ENCODE measurements around the gene LGI1.

LGI1 gene

DNA sequence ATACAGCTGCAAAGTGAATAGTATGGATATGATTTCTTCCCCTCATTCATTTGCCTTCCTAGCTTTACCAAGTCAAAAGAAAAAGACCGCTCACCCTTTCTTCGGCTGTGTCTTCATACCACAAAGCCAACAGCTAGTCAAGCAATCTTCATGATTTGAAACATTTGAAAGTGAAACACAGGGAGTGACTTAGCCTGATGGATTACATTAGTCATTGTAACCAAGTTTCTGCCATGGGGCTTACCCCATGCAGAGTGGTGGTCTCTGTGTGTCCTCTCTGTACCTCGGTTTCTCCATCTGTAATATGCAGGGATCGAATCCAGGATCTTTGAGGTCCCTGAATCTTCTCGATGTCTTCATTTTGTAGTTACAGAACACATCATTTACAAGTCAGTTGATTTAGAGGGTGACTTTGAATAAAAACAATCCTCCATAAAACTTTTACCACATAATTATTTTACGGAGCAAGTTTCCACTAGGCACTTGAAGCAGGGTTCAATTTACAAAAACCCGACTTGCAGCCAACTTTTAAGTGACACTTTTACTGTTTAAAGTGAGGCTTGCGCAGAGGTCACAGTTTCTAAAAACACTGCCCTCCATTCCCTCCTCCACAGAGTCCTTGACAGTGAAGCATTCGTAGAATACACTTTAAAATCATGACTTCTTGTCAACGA lies 2.2 kb upstream of the LGI1 start:
- DNase-seq (ENCODE audit: low read depth) = no peak

DNA sequence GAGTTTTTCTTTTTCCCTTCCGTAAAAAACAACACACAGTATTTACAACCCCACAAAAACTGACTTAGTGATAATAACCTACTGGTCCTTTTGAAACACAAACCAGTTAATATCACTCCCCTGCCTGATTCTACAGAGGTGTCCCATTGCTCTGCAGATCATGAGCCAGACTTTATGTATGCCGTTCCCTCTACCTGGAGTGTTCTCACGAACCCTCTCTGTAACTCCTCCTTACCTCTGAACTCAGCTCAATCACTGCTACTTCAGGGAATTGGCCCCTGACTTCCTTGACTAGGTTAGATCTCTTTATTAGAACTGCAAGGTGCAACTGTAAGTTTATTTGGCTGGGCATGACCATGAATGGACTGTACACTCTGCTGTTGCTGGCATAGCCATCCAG lies 1.6 kb upstream of the LGI1 start:
- no peak for DNase-seq (ENCODE audit: low read depth)

DNA sequence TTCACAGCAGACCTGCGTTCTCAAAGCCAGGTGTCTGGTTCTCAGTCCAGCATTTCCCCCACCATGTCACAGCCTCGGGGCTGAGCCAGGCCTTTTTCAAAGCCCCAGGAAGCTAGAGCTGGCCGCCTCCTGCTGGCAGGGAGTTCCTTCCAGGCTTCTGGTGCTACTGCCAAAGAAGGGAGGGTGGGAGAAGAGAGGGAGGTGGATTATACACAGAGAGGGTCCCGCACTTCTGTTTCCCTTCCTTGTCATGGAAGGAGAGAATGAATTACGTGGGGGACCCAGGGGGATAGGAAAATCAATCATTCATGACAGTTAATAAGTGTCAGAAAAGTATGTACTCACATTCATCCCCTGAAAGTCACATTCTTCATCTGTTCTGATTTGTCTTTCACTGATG lies 600 bp upstream of the LGI1 start:
- DNase-seq (ENCODE audit: low read depth) = no peak

DNA sequence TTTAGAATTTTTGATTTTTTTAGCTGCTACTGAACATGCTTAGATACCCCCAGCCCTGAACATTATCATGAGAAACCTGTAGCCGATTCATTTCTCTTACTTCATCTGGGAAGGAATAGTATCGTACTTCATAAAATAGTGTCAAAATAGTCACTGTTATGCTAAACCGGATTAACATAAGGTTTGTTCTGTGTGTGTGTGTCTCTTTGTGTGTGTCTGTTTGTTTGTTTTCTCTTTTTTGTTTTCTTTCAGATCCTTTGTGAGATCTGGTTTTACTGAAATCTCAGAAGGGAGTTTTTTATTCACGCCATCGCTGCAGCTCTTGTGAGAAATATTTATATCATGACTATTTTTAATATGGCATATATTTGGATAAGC lies 761 bp downstream of the LGI1 start:
- no peak for DNase-seq (ENCODE audit: low read depth)

DNA sequence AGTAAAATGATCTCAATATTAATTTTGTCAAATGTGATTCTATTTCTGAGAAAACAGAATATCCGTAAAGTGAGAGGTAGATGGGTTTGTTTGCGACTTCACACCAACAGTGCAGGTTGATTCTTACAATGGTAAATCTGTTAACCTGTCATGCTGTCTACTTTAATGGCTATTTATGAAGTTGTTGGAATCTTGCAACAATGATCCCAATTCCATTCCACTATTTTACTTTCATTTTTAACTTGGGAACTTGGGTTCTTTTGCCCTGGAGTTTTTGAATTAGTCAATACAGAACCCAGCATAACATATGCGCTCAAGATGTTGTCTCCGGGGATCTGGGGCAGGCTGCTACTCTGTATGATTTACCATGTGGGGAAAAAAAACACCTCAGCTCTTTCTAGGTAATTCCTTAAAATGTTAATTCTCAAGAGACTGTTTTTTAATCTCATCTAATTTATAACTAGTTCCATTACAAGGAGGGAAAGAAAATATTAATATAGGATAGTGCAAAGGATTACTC lies 1.2 kb downstream of the LGI1 start:
- no peak for DNase-seq (ENCODE audit: low read depth)

DNA sequence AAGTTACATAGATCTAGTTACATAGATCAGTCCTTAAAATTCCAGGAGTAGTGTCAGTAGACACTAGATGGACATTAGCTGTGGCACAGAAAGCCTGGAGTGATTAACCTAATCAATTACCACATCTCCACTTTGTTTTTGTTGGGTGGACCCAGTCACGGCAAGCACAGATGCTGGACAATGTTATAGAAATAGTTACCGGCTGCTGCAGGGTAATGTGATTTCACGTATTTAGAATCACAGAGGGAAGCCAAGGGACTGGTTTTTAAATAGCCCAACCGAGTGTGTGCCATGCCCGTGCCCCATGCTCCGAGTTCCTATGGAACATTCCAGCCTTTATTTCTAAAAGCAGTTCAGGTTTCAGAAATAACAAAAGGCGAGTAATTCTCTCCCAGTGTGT lies 2.8 kb downstream of the LGI1 start:
- DNase-seq (ENCODE audit: low read depth) = no peak

DNA sequence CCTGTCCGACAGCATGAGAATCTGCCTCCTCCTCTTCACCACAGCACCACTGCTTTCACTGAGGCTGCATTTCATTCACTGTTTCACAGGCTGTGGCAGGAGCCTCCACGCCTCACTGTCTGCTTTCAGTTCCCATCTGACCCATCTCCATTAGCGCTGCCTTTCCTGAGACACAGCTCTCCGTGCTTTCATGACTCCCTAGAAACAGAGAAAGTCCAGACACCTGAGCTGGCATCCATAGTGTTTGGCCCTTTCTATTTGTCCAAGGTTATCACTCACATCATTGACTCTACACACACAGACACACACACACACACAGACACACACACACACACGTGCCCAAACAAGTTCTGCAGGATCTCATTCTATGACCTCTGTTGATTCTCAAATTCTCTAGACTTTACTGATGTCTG lies 5.2 kb downstream of the LGI1 start:
- no peak for DNase-seq (ENCODE audit: low read depth)

DNA sequence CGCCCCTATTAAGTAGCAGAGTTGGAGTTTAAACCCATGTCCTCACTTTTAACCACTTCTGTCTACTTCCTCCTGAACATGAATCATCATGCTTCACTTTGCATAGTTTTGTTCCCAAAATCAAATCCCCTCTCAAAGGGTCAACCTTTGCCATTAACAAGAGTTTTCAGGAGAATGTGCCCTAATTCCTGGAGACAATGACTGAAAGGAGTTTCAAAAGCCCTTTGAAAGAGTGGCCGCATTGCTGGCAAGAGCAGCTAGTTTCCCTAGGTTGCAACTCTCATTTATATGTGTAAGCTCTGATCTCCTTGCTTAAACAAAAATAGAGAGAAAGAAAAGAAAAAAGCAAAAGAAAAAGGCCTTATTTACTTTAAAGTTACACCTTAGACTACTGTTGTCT lies 9.2 kb downstream of the LGI1 start:
- no peak for DNase-seq (ENCODE audit: low read depth)

DNA sequence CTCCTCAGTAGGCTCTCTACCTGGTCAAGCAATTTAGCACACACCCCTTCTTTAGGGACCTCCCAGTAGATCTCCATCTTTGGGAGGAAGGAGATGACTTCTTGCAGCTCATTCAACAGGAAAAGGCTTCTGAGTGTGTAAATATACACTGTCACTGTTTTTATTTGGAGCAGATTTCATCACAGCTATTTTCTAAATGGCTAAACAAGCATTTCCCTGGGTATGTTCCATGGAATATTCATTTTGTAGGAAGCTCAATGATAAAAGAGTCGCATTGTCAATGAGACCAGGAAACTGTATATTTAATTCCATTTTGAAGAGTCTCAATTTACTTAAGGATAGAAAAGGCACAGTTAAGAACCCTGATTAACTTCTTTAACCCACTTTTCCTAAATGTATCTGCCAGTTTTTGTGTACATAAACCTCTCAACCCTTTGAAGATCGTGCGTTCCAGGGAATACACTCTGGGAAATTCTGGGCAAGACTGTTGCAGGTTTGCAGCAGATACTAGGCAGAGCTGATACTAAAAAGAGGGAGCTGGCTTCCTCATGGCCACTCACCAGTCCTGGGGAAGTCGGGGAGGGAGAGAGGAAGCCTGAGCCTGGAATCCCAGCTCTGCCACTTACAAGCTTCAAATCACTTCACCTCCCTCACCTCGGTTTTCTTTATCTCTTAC lies 10.1 kb downstream of the LGI1 start:
- no peak for DNase-seq (ENCODE audit: low read depth)

DNA sequence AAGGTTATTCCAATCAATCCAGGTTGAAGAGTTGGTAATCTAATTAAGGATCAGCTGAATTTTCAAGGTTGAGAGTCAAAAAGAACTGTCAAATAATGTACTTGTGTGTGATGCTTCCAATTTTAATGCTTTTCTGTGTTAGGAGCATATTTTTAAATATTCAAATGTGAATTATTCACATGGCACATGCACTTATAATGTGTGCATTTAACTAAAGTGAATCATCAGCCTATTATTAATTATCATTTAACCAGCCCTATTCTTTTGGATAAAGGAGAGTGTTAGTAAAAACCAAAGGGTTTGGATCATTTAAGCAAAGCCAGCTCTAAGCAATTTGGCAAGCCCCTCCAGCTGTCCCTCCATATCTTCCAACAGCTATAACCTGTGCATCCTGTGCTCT lies 11.2 kb downstream of the LGI1 start:
- no peak for DNase-seq (ENCODE audit: low read depth)

DNA sequence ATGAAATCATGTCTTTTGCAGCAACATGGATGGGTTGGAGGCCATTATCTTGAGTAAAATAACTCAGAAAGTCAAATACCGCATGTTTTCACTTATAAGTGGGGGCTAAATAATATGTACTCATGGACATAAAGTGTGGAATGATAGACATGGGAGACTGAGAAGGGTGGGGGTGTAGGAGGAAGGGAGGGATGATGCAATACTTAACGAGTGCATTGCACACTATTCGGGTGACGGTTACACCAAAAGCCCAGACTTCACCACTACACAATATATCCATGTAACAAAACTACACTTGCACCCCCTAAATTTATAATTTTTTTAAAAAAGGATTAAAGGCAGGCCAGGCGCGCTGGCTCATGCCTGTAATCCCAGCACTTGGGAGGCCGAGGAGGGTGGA lies 13.6 kb downstream of the LGI1 start:
- no peak for DNase-seq (ENCODE audit: low read depth)

DNA sequence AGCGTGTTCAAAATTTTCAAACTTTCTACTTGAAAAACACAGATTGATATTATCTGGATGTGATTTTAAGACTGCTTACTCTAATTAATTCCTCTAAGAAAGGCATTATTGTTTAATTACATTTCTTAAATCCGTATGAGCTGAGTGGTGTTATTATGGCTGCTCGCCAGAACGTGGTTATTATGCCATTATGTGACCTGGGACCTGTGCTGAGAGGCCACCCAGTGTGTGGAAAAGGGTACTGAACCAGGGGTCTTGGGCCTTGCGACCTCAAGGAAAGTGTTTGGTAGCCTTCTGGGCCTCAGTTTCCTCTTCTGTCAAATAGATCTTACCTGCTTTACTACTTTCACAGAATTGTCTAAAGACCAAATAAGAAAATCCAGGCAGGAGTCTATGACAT lies 15.4 kb downstream of the LGI1 start:
- DNase-seq (ENCODE audit: low read depth) = no peak

DNA sequence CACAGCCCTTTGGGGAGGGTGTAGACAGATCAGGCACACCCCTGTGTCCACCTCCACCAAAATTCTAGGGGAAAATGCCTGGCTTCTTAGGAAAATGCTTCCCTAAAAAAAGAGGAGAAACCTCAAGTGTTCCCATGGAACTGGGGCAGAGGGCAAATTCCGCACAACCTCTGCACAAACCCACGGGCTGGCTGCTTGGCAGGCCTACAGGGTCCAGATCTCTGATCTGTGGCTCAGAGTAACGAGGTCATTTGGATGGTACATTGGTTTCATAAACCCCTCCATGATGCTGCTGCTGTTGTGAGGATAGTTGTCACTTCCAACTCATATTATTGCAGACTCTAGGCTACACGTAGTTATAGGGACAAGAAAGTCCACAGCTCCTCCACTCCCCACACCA lies 16.0 kb downstream of the LGI1 start:
- DNase-seq (ENCODE audit: low read depth) = no peak

DNA sequence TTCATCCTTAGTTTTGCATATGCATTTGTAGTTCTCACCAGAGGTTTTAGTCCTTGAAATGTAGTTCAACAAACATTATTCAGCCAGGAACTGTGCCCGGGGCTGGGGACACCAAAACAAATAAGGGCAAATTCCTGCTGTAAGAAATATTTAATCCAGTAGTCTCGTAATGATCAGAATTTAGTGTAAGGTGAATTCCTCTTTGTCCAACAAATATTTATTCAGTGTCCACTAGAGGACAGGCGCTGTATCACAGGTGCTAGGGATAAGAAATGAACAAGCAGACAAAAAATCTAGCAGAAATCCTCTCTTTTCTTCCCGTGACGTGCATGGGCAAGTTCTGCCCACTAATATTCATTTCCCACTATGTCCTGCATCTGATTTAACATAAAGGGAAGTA lies 17.6 kb downstream of the LGI1 start:
- no peak for DNase-seq (ENCODE audit: low read depth)

DNA sequence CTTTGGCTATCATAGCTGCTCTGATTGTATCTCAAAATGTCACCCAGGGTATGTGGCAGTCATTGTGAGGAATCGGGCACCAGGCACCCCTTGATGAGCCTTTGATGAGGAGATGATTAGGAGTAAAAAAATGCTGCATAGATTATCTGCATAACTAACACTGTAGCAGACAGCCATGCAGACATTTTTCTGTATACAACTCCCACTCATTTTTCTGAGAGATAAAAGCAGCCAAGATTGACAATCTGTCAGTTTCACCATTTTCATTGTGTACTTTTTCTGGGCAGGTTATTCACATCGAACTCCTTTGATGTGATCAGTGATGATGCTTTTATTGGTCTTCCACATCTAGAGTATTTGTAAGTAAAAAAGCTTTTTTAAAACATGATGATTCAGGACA lies 19.4 kb downstream of the LGI1 start:
- DNase-seq (ENCODE audit: low read depth) = no peak

DNA sequence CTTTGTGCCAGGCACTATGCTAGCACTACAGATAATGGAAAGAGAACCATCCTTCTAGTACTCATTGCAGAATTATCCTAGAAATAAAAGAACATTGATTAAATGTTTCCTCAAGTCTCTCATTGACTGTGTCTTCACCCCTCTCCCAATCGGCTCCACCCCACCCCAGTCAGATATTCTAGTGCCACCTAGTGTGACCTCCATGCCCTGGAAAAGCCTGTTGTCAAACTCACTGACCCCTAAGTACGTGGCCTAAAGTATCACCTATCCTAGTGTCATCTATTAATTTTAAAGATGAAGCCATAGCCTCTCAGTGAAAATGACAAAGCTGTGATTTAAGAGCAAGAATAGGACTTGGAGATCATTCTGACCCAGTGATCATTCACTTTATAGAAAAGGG lies 26.3 kb downstream of the LGI1 start:
- no peak for DNase-seq (ENCODE audit: low read depth)

DNA sequence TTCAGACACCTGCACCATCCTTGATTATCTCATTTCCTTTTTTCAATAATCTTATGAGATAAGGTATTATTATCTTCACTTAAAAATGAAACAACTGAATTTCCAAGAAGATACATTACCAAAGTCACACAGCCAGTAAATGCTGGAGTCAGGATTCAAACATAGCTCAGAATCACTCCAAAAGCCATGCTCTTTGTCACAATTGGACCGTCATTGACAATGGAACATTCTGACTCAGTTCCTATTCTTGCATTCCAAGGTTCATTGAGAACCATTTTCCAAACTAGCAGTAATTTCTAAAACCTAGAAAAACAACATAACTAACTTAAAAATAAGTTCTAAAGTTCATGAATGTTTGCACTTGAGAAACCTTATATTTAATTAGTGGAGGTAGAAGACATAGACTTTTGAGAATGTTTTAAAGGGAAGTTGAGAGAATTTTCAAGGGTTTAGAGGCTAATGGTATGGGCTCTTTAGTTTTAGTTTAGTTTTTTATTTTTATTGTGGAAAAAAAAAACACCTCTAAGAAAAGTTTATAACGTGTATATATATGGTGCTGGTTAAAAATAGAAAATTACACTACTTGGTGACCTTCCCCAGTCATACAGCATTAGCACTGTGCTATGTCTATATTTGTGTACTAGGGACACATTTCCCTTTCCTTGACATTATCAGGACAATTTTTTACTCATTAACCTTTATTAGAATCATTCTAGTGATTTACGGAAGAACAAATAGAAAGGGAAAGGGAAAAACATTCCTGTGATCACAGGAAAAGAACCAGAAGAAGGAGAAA lies 30.9 kb downstream of the LGI1 start:
- no peak for DNase-seq (ENCODE audit: low read depth)

DNA sequence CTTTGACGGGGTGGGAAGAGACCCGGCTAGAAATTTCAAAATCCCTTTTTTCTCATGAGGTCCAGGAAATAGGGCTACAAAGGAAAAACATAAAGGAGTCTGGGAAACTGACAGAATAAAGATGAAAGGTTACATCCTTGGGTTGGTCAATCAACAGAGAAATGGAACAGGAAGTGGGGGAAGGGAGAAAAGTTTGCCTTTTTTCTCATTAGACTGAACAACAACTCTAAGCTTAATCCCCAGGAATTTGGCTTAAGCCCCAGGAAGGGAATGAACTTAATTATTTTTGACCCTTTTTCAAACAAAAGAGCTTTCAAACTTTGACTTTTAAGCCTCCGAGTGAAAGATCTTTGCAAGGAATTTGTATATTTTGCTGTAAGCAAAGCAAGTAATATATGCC lies 32.7 kb downstream of the LGI1 start:
- DNase-seq (ENCODE audit: low read depth) = no peak

DNA sequence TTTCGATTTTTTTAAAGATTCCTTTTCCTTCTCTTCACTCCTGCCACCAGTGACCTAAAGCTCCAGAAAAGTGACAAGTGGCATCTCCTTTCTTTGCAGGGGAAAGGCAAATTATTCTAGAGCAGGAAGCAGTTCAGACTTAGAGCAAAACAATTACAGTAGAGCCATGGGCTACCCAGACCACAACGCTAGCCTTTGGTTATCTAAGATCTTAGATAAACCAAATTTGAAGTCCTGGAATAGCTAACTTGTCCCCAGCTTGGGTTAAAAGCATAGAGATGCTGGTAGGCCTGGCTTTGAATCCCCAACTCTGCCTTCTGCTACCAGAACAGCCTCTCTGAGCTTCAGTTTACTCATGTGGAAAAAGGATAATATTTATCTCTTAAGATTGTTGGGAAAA lies 38.4 kb downstream of the LGI1 start:
- DNase-seq (ENCODE audit: low read depth) = no peak

DNA sequence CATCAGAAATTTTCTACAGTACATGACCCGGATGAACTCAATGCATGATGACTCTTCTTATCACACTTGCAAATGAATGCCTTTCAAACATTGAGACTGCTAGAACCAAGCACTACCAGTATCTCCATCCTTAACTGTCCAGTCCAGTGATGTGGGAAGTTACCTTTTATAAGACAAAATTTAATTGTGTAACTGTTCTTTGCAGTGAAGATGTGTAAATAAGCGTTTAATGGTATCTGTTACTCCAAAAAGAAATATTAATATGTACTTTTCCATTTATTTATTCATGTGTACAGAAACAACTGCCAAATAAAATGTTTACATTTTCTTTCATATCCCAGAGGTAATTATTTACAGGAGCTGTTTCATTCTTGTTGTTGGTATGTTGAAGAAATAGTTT lies 40.1 kb downstream of the LGI1 start:
- no peak for DNase-seq (ENCODE audit: low read depth)

DNA sequence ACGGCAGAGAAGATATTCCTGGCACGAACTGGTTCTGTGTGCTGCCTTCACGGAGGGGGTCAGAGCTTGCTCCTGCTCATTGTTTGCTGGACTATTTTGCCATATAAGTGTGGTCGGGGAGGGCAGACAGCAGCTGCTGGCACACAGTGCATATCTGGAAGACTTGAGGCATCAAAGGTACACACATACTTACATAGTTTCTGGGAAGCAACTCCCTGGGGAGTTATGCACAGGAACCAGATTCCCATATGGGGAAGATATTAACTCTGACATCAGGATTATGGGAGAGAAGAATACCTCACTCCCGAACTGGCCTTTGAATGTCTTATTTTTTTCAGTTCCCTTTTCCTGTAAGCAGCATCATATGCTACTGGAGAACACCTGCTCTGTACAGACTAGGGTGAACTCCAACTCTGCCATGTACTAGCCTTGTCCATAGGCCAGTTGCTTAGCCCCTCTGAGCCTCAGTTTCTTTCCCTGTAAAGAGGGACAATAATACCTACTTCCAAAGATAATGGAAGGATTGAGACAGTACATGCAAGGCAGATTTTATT lies 41.5 kb downstream of the LGI1 start:
- DNase-seq (ENCODE audit: low read depth) = no peak

DNA sequence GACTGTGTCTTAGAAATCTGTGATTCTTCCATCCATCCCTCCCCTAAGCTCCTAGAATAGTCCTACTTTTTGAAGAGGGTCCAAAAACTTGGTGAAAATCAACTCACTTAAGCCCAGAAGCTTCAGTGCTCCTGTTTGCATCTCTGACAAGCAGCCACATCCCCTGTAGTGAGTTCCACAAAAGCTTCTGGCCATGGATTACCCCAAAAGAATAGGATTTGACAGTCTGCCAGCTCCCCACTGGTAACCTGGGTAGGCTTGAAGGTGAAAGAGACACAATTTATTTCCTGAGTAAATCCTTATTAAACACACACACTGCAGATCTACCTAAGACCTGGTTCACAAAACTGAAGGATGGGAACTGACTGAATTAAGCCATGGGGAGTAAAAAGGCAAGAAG lies 46.5 kb downstream of the LGI1 start:
- DNase-seq (ENCODE audit: low read depth) = no peak

DNA sequence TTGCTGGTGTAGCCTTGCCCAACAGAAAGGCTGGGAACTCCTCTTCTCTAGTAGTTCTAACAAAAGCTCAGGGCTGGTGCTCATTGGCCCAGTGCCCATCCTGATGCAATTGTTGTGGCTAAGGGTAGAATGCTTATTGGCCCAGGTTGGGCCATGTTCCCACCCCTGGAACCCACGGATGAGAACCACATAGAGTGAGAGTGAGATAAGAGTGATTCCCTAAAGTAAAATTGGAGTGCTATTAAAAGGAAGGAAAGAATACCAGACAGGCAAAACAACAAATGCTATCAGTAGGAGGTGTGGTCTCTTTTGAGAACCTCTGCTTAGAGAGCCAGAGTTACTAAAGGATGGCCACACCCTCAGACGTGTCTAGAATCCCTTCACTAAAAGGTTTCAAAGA lies 49.2 kb downstream of the LGI1 start:
- no peak for DNase-seq (ENCODE audit: low read depth)
